Right ventricle myocardium superior (tissue), 1 donor: ENCODE measurements around the gene RFX1. TPM values are rescaled to one million over a fixed set of nuclear protein-coding genes. Genes with fewer than 3 reads are reported as not detected.
"Not testable (repeated sequence)": the region's sequence is repeated elsewhere in the genome, so short reads cannot be mapped to it uniquely, and the experiment has no call there.

Experiments used
- ATAC-seq: fragments of 200-7000 bp; cut with Tn5 transposase; one replicate; pipeline ENCODE4 v1.9.1; 2020; ENCODE audit warnings: mild to moderate bottlenecking; ENCODE audit not compliant: poor library complexity
- DNase-seq: peaks from one replicate; pipeline ENCODE4 v3.0.0-alpha.2; 2020
- intact Hi-C: fragments of 100-400 bp; cut with DNase I; formaldehyde crosslinking; loops from one replicate; pipeline ENCODE4 v1.11.2; 2022
- long read RNA-seq: library from polyadenylated mRNA; unstranded; transcript quantifications from one replicate; pipeline ENCODE4 v2.0.0, GENCODE V29; 2021
- total RNA-seq: library from RNA; stranded (reverse); fragmentation: NEBNext Ultra II Directional; extraction: Animal tissue kit (Norgen Biotek cat#: 25700); gene quantifications from one replicate; pipeline ENCODE4 v1.2.1, GENCODE V29; 2021
- donor health status: DM: no; HTN: yes; CAD: no; lungs with severe emphysema.

Gene RFX1
- total RNA-seq = 13.0 TPM
- long read RNA-seq, partial matches to known transcripts = 0 of 5 reads
- long read RNA-seq, other reads (novel, unspliced or antisense) = 5 of 5 reads

GRCh38 chr19:14006085-14006765 lies at the start of gene RFX1:
RFX1 (minus strand) TSS chr19:14006320; CDS start chr19:13993843, 12,477 bp downstream.
- intact Hi-C loops = no loop called here
- peak; percentile 88 for ATAC-seq
- DNase-seq = peak; percentile 100

- DNase-seq (no peak), ATAC-seq (no peak)
- intact Hi-C loops = no loop called here
Observed at GRCh38 chr19:14055396-14055795, 49.3 kb upstream of the RFX1 start.

GRCh38 chr19:14054721-14055120 lies 48.6 kb upstream of the RFX1 start:
- no peak for ATAC-seq
- intact Hi-C loops = no loop called here
- no peak for DNase-seq

DNA sequence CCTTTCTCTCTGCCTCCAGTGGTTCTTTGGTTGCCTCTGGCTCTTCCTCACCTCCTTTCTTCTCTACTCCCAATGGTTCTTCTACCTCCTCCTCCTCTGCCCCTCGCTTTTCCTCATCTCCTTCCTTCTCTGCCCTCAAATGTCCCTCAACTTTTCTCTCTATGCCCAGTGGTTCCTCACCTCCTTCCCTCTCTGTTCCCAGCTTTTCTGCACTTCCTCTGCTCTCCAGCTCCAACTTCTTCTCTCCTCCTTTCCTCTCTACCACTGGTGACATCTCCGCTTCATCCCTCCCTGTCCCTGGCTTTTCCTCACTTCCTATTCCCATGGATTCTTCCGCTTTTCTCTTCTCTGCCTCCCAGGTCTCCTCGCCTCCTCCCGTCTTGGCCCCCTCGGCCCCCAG lies 48.0 kb upstream of the RFX1 start:
- intact Hi-C loops = no loop called here
- ATAC-seq (no peak), DNase-seq (no peak)

- no peak for DNase-seq
Observed at GRCh38 chr19:14053500-14053899, 47.4 kb upstream of the RFX1 start.

GRCh38 chr19:14053032-14053431 lies 46.9 kb upstream of the RFX1 start:
- DNase-seq (no peak), ATAC-seq (no peak)
- intact Hi-C loops = no loop called here

More at GRCh38 chr19:14053500-14053899, 47.4 kb upstream of the RFX1 start:
- intact Hi-C loops = no loop called here
- no peak for ATAC-seq

DNA sequence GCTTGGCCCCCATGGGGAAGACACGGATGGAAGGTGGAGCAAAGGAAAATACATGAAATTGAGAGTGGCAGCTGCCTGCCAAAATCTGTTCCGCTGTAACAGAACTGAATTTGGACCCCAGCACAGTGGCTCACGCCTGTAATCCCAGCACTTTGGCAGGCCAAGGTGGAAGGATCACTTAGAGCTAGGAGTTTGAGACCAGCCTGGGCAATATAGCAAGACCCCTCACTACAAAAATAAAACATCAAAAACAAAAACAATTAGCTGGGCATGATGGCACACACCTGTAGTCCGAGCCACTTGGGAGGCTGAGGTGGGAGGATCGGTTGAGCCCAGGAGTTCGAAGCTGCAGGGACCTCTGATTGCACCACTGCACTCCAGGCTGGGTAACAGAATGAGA lies 46.4 kb upstream of the RFX1 start:
- DNase-seq (no peak), ATAC-seq (no peak)
- intact Hi-C loops = no loop called here

DNA sequence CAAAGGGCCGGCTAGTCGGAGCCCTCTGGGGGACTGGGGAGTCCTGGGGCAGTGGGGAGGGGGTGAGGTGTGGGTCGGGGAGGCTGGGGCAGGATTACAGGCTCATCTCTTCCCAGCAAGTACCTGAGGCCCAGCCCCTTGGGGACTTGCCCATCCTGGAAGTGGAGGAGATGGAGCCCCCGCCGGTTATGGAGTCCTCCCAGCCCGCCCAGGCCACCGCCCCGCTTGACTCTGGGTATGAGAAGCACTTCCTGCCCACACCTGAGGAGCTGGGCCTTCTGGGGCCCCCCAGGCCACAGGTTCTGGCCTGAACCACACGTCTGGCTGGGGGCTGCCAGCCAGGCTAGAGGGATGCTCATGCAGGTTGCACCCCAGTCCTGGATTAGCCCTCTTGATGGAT lies 45.9 kb upstream of the RFX1 start:
- ATAC-seq (no peak), DNase-seq (no peak)
- intact Hi-C loops = no loop called here

- DNase-seq, ATAC-seq, intact Hi-C loops: not testable (repeated sequence)
Observed at GRCh38 chr19:14050961-14051360, 44.8 kb upstream of the RFX1 start.

DNA sequence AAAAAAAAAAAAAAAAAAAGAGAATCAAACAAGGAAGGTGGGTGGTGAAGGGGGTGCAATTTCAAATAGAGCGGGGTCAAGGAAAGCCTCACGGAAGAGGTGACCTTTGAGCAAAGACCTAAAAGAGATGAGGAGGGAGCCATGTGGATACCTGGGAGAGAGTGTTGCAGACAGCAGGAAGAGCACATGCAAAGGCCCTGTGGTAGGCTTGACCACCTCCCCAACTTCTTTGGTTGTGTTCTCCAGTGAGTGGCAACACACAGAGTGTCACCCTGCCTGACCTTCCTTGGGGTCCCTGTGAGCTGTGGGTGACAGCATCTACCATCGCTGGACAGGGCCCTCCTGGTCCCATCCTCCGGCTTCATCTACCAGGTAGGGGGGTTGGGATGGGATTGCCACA lies 44.4 kb upstream of the RFX1 start:
- DNase-seq = no peak
- intact Hi-C loops = no loop called here
- ATAC-seq = no peak

DNA sequence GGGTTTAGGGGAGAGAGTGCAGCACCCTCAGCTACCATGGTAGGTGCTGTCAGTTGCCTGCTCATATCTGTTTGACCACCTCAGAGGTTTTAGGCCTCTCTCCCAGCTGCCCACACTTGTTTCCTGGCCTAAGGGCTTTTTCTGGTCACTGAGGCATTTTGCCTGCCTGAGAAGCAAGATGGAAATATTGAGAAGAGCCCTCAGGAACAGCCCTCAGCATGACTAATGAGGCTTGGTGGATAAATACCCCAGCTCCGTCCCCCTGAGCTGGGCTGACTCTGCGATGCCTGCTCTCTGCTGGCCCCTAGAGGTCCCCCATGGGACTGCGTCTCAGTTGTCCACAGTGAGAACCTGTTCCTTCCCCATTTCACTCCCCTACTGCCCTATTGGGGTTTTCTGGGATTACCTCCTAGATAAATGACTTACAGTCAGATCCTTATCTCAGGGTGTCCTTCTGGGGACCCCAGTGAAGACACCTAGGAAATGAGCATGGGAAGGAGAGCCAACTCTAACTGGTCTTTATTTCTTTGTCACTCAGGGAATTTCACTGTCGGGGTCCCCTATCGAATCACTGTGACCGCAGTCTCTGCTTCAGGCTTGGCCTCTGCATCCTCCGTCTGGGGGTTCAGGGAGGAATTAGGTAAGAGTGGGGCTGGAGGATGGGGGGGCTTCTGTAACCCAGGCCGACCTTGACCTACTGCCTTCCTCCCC lies 42.5 kb upstream of the RFX1 start:
- intact Hi-C loops = no loop called here
- peak; percentile 79 for DNase-seq
- peak; percentile 77 for ATAC-seq

GRCh38 chr19:14047866-14048265 lies 41.7 kb upstream of the RFX1 start:
- intact Hi-C loops = not testable (repeated sequence)

DNA sequence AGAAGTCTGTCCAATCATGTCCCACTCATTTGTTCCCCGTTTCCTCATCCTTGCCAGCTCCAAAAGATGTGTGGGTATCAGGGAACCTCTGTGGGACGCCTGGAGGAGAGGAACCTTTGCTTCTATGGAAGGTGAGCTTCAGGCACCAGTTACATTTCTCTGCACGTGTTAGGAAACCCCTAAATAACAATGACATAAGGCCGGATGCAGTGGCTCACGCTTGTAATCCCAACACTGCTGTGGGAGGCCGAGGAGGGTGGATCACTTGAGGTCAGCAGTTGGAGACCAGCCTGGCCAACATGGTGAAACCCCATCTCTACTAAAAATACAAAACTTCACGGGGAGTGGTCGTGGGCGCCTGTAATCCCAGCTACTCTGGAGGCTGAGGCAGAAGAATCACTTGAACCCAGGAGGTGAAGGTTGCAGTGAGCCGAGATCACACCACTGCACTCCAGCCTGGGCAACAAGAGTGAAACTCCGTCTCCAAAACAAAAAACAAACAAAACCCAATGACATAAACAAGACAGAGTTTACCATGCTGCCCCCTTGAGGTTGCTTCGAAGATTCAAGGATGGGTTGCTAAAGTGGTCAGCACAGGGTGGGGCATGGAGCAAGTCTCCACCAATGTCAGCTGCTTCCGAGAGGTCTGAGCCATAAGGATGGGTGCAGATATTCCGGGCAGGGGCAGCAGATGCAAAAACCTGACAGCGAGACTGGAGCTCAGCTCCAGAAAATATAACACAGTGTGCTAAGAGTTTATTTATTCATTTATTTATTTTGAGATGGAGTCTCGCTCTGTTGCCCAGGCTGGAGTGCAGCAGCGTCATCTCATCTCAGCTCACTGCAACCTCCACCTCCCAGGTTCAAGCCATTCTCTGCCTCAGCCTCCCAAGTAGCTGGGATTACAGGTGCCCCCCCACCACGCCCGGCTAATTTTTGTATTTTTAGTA lies 36.8 kb upstream of the RFX1 start:
- peak; percentile 45 for DNase-seq
- intact Hi-C loops = not testable (repeated sequence)
- peak; percentile 87 for ATAC-seq

More at GRCh38 chr19:14047866-14048265, 41.7 kb upstream of the RFX1 start:
- ATAC-seq, DNase-seq: not testable (repeated sequence)

DNA sequence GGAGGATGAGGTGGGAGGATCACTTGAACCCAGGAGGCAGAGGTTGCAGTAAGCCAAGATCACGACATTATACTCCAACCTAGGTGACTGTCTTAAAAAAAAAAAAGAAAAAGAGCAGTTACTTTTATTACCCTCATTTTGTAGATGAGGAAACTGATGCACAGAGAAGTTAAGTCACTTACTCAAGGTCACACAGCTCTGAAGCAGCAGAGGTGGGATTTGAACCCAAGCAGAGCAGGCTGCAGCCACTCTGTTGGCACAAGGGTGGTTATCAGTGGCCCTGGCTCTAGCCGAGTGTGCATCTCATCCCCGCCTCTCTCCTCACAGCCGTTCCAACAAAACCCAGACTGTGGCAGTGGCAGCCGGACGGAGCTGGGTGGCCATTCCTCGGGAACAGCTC lies 33.1 kb upstream of the RFX1 start:
- DNase-seq (no peak), ATAC-seq (no peak)
- intact Hi-C loops = no loop called here

GRCh38 chr19:14035706-14036105 lies 29.6 kb upstream of the RFX1 start:
- intact Hi-C loops = no loop called here
- ATAC-seq (no peak), DNase-seq (no peak)

GRCh38 chr19:14035159-14035558 lies 29.0 kb upstream of the RFX1 start:
- intact Hi-C loops, ATAC-seq, DNase-seq: not testable (repeated sequence)

DNA sequence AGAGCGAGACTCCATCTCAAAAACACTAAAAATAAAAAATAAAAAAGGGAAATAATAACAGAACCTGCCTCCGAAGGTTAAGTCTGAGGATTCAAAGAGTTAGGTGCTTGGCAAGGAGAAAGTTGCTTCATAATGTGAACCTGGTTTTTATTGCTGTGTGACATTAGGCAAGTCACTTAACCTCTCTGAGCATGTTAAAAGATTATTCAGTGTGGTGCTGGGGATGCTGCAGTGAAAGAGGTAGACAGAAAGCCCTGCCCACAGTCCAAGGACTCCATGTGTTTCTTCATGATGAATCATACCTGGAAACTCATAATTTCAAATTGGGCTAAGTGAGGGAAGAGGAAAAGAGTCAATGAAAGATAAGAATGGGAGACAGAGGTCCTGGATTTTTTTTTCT lies 27.8 kb upstream of the RFX1 start:
- DNase-seq (no peak), ATAC-seq (no peak)
- intact Hi-C loops = no loop called here

- ATAC-seq (peak; percentile 85), DNase-seq (peak; percentile 81)
- intact Hi-C loops = no loop called here
Observed at GRCh38 chr19:14031719-14032480, 25.8 kb upstream of the RFX1 start, which contains the start of gene IL27RA. IL27RA (plus strand) TSS chr19:14031762; CDS start chr19:14031873, 111 bp downstream.
